Activated CD4-positive, alpha-beta T cell treated with anti-CD3 and anti-CD28 coated beads for 48 hours (primary cell): Measurements from ENCODE around the gene ZNF496.
"Not testable (repeated sequence)": the region's sequence is repeated elsewhere in the genome, so short reads cannot be mapped to it uniquely, and the experiment has no call there.

ENCODE experiments used
- DNase-seq: peaks from one replicate; pipeline ENCODE4 v3.0.0-alpha.2; 2020

Gene ZNF496

GRCh38 chr1:247331525-247332214 lies at the start of gene ZNF496:
TSS of gene ZNF496 (minus strand) at chr1:247331867. CDS start at chr1:247329578, 2,289 bp downstream.
- peak; percentile 67 for DNase-seq

DNA sequence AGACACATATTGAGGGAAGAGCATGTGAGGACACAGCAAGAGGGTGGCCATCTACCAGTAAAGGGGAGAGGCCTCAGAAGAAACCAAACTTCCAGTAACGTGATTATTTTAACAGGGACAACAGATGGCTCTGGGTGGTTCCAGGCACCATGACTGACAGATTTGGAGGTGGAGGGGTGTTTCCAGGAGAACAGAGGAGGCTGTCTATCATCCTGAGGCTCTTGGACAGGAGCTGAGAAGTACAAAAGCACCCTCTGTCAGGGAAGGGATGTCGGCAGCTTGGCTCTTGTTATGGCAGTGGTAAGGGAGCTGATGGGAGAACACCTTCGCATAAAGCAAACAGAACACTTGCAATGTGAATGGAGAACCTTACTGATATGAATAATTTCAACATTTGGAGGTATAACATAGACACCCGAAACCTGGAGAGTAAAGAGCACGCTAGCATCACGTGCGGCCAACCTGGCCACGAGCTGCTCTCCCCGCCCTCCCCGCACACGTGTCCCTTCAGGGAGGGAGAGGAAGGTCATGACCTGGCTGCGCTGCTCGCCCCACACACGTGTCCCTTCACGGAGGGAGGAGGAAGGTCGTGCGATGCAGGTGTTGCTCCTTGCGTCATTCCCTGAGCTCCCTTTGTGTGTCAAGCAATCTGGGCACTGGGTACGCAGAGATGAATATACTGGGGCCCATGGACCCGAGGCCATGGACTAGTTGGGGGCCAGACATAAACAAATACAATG lies 46.8 kb upstream of the ZNF496 start:
- DNase-seq, result no peak

DNA sequence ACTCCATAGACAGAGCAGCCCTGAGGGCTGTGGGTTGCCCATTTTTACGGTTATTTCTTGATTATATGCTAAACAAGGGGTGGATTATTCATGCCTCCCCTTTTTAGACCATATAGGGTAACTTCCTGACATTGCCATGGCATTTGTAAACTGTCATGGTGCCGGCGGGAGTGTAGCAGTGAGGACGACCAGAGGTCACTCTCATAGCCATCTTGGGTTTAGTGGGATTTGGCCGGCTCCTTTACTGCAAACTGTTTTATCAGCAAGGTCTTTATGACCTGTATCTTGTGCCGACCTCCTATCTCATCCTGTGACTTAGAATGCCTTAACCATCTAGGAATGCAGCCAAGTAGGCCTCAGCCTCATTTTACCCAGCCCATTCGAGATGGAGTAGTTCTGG lies 46.0 kb upstream of the ZNF496 start:
- DNase-seq, result not testable (repeated sequence)

DNA sequence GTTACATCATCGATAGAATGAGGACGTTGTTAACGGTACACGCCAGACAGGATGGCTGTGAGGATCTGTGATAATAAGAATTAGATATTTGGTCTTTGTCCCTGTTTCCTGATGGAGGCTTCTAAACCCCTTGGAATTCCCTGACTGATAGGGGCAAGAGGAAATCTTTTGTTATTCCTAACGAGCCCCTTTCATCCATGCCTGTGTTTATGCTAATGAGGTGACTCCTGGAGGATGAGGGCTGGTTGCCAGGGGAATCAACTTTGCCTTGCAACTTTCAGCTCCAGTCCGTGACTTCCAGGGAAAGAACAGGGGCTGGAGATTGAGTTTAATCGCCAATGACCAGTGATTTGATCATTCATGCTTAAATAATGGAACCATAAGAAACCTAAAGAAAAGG lies 45.0 kb upstream of the ZNF496 start:
- DNase-seq, result no peak

GRCh38 chr1:247375747-247376146 lies 44.1 kb upstream of the ZNF496 start:
- DNase-seq, result no peak

DNA sequence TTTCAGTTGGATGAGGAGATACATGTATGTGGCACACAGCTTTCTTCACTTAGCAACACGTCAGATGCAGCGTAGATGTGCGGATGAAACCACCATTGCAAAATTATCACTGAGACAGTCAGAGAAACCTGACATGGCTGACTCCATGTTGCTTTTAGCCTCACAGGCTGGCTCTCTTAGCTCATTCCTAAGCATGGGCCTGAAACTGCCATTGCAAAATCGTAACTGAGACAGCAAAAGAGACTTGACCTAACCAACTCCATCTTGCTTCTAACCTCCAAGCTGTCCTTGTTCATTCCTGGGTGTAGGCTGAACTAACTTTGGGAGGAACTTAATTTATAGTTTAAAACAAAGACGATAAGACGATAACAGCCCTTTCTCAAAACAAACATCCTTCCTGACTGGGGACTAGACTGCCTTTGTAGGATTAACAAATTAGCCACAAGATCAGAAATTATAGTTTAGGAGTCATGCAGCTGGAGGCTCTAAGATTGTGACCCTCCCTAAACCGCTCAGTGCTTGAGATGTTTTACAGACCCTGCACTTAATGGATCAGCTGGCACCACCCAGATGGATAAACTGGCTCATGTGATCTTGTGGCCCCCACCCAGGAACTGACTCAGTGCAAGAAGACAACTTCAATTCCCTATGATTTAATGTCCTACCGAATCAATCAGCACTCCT lies 43.1 kb upstream of the ZNF496 start:
- not testable (repeated sequence) for DNase-seq

DNA sequence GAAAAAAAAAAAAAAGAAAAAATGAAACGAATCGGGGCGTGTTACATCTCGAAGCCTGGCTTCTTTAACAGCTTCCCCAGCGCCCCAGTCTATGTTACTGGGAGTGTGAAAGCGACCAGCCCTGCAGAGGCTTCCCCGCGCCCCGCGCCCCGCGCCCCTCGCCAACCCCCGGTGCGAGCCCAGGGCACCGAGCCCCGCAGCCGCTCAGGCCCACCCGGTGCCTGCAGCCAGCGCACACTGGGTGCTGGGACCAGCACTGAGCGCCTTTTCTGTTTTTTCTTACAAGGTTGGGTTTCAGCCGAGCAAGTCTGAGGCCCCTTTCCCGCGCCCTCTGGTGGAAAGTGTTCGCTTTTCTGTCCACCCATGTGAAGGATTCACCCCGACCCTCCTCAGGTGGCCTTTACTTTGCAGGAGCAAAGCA lies 42.1 kb upstream of the ZNF496 start:
- peak; percentile 75 for DNase-seq

DNA sequence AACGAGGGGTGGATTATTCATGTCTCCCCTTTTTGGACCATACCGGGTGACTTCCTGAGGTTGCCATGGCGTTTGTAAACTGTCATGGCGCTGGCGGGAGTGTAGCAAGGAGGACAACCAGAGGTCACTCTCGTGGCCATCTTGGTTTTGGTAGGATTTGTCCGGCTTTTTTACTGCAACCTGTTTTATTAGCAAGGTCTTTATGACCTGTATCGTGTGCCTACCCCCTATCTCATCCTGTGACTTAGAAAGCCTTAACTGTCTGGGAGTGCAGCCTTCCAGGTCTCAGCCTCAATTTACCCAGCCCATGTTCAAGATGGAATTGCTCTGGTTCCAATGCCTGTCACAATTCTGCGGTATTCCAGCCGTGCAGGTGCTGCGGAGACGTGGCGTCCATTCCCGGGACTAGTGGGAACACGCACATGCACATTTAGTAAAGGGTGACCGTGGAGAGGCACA lies 40.2 kb upstream of the ZNF496 start:
- no peak for DNase-seq

- no peak for DNase-seq
Observed at GRCh38 chr1:247370786-247371732, 39.4 kb upstream of the ZNF496 start.

DNA sequence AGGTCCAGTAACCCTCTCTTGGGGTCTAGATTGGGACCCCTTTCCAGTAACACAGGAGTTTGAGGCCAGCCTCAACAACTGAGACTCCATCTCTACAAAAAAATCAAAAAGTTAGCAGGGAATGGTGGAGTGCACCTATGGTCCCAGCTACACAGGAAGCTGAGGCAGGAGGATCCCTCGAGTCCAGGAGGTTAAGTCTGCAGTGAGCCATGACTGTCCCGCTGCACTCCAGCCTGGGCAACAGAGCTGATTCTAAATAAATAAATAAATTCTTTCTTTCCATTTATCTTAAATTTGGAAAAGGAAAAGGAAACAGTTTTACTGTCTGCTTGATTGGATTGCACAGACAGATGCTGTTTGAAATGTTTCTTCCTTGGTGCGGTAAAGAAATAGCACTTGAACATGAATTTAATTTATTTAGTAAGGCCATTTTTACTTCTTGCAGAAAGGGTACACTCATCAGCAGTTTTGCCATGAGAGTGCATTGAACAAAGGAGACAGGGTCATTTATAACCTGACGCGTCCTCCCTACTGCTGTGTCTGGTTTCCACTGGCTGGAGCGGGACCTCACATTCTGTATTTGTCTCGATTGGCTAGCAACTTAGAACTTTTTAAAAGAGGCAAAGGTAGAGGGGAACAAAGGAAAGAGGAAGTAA lies 37.0 kb upstream of the ZNF496 start:
- DNase-seq, result no peak

DNA sequence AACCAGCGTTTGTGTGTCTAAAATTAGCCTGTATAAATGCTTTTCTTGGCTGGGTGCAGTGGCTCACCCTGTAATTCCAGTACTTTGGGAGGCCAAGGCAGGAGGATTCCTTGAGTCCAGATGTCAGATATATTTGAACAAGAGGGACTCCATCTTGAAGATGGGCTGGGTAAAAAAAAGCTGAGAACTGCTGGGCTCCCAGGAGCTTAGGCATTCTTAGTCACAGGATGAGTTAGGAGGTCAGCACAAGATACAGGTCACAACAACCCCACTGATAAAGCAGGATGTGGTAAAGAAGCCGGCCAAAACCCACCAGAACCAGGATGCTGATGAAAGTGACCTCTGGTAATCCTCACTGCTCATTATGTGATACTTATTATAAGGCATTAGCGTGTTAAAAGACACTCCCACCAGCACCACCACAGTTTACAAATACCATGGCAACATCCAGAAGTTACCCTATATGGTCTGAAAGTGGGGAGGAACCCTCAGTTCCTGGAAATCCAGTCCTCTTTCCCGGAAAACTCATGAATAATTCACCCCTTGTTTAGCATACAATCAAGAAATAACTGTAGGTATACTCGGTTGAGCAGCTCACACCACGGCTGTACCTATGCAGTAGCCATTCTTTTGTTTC lies 36.2 kb upstream of the ZNF496 start:
- DNase-seq, result no peak

DNA sequence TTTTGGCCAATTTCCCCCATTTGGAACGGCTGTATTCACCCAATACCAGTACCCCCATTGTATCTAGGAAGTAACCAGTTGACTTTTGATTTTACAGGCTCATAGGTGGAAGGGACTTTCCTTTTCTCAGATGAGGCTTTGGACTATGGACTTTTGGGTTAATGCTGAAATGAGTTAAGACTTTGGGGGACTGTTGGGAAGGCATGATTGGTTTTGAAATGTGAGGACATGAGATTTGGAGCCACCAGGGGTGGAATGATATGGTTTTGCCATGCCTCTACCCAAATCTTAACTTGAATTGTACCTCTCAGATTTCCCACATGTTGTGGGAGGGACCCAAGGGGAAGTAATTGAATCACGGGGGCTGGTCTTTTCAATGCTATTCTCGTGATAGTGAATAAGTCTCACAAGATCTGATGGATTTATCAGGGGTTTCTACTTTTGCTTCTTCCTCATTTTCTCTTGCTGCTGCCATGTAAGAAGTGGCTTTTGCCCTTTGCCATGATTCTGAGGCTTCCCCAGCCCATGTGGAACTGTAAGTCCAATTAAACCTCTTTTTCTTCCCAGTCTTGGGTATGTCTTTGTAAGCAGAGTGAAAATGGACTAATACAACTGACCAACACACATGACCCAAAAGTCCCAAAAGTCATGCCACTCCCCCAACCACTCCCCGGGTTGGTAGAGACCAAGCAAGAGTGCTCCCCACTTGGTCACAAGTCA lies 35.4 kb upstream of the ZNF496 start:
- DNase-seq, result no peak

DNA sequence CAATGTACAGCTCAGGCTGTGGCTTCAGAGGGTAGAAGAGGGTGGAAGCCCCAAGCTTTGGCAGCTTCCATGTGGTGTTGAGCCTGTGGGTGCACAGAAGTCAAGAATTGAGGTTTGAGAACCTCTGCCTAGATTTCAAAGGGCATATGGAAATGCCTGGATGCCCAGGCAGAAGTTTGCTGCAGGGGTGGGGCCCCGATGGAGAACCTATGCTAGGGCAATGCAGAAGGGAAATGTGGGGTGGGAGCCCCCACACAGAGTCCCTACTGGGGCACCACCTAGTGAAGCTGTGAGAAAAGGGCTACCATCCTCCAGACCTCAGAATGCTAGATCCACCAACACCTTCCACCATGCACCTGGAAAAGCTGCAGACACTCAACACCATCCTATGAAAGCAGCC lies 34.7 kb upstream of the ZNF496 start:
- DNase-seq, result not testable (repeated sequence)

DNA sequence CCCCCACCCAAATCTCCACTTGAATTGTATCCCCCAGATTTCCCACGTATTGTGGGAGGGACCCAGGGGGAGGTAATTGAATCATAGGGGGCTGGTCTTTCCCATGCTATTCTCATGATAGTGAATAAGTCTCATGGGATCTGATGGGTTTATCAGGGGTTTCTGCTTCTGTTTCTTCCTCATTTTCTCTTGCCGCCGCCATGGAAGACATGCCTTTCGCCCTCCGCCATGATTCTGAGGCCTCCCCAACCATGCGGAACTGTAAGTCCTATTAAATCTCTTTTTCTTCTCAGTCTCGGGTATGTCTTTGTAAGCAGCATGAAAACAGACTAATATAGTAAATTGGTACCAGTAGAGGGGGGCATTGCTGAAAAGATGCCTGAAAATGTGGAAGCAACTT lies 33.4 kb upstream of the ZNF496 start:
- no peak for DNase-seq

DNA sequence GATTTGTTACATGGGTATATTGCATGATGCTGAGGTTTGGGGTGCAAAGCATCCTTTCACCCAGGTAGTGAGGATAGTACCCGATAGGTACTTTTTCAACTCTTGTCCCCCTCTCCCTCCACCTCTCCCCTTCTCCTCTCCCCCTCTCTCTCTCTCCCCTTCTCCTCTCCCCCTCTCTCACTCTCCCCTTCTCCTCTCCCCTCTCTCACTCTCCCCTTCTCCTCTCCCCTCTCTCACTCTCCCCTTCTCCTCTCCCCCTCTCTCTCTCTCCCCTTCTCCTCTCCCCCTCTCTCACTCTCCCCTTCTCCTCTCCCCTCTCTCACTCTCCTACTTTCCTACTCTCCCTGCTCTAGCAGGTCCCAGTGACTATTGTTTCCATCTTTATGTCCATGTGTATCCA lies 31.3 kb upstream of the ZNF496 start:
- DNase-seq, result not testable (repeated sequence)

DNA sequence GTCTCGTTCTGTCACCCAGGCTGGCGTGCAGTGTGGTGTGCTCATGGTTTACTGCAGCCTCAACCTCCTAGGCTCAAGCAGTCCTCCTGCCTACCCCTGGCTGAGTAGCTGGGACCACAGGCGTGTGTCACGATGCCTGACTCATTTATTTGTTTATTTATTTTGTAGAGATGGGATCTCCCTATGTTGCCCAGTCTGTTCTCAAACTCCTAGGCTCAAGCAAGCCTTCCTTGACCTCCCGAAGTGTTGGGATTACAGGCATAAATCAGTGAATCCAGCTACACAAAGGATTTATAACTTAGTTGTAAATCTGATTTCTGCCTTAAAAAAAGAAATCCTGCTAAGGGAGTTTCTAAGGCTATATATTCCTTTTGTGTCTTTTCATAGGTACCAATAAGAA lies 30.5 kb upstream of the ZNF496 start:
- no peak for DNase-seq

DNA sequence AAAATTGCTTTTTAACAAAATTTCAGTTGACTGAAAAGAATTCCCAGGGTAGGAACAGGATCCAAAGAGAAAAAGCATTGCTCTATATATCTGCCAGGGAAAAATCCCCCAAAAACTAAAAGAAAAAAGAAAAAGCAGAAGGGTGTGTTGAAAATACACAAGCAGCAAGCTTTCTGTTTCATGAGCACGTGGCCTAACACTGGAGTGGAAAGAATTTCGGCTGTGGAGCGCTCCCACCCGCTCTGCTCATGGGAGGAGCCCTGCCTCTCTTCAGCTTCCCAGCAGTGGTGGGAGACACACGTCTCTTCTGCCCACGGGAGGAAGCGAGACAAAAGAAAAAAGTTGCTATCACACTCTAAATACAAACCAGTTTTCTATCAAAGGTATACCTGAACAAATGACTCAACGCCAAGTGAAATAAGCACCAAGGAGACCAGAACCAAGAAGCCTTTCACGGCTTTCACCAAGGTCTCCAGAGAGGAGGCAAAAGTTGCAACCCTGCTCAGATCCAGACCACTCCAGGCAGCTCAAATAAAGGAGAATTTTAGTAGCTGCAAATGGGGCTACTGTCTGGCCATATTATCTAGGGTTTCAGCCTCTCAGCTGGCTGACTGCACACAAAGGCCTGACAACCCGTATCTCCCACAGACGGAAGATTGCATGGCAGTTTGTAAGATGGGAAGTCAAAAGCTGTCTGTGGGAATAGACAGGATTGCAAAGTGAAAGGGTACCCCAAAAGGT lies 29.5 kb upstream of the ZNF496 start:
- peak; percentile 31 for DNase-seq

- no peak for DNase-seq
Observed at GRCh38 chr1:247360116-247360898, 28.6 kb upstream of the ZNF496 start.

- no peak for DNase-seq
Observed at GRCh38 chr1:247359559-247359958, 27.9 kb upstream of the ZNF496 start.
